C1 segment of cervical spinal cord (tissue), 14 donors: Measurements from ENCODE around the gene MUC5AC.
"Not testable (repeated sequence)": the region's sequence is repeated elsewhere in the genome, so short reads cannot be mapped to it uniquely, and the experiment has no call there.

Source experiments
- DNase-seq, 14 donors: peaks; one replicate each; lab custom pipeline; 2025; lab: John Stamatoyannopoulos, UW

The MUC5AC gene

DNA sequence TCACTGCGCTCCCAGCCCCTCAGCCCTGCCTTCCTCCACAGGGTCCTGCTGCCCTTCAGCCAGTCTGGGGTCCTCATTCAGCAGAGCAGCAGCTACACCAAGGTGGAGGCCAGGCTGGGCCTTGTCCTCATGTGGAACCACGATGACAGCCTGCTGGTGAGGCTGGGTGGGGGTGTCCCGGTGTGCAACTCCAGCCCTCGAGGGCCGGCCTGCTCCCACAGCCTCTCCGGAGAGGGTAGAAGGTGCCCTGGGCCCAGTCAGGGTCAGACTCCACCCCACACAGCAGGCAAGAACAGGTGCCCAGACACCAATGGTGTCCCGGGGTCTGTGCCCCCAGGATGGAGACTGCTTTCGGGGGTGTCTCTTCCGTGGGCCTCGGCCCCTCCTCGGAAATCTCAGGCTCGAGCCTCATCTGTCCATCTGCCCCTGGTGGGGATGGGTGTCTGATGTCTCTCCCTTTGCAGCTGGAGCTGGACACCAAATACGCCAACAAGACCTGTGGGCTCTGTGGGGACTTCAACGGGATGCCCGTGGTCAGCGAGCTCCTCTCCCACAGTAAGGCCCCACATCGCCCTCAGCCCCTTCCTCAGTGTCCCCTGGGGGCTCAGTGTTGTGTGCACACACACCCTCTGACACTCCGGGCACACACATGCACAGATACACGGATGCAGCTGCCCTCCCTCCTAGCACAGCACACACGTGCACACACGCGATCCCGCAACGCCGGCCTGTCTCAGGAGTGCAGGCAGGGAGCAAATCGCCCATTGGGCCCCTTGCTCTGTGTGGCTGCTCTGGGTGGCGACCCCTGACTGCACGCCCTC is 4.9 kb downstream of the MUC5AC start:
- DNase-seq: no peak

DNA sequence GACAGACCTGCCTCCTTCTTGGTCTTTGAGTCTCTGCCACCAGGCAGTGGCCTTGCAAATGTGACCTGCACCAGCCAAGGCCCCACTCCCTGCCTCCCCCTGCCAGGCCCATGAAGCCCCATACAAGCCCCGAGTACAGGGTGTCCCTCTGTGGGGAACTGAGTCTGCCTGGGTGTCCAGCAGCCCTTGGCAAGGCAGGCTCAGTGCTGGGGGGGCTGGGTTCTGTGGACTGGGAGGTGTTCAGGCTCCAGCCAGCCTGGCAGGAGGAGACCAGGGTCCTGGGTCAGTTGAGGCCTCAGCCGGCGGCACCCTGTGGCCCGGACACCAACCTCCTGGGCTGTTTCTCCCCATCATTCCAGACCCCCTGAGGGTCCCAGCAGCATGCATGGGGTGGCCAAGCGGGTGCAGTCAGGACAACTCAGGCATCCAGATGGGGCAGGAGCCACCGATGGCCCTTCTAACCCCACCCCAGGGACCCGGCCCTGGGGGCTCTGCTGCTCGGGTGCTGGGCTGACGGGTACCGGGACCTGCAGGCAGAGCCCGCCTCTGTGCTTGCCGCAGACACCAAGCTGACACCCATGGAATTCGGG is 5.7 kb downstream of the MUC5AC start:
- DNase-seq: no peak

DNA sequence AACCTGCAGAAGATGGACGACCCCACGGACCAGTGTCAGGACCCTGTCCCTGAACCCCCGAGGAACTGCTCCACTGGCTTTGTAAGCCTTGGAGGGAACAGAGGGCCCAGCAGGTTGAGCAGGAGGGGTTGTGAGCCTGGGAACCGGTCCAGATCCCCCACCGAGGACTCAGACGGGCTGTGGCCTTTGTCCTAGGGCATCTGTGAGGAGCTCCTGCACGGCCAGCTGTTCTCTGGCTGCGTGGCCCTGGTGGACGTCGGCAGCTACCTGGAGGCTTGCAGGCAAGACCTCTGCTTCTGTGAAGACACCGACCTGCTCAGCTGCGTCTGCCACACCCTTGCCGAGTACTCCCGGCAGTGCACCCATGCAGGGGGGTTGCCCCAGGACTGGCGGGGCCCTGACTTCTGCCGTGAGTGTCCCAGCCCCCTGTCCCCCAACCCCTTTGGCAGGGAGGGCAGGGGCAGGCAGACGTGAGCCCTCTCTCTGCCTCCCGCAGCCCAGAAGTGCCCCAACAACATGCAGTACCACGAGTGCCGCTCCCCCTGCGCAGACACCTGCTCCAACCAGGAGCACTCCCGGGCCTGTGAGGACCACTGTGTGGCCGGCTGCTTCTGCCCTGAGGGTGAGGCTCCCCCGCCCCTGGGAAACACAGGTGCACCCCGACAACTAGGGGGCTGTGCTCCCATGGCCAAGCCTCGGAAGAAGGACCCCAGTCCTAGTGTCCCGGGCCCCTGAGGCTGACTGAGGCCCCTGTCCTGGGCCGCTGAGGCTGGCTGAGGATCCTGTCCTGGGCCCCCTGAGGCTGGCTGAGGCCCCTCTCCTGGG is 6.4 kb downstream of the MUC5AC start:
- no peak for DNase-seq

DNA sequence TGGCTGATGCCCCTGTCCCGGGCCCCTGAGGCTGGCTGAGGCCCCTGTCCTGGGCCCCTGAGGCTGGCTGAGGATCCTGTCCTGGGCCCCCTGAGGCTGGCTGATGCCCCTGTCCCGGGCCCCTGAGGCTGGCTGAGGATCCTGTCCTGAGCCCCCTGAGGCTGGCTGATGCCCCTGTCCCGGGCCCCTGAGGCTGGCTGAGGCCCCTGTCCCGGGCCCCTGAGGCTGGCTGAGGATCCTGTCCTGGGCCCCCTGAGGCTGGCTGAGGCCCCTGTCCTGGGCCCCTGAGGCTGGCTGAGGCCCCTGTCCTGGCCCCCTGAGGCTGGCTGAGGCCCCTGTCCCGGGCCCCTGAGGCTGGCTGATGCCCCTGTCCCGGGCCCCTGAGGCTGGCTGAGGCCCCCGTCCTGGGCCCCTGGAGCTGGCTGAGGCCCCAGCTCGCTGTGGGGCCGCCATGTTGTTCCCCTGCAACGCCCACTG is 7.1 kb downstream of the MUC5AC start:
- DNase-seq: not testable (repeated sequence)

DNA sequence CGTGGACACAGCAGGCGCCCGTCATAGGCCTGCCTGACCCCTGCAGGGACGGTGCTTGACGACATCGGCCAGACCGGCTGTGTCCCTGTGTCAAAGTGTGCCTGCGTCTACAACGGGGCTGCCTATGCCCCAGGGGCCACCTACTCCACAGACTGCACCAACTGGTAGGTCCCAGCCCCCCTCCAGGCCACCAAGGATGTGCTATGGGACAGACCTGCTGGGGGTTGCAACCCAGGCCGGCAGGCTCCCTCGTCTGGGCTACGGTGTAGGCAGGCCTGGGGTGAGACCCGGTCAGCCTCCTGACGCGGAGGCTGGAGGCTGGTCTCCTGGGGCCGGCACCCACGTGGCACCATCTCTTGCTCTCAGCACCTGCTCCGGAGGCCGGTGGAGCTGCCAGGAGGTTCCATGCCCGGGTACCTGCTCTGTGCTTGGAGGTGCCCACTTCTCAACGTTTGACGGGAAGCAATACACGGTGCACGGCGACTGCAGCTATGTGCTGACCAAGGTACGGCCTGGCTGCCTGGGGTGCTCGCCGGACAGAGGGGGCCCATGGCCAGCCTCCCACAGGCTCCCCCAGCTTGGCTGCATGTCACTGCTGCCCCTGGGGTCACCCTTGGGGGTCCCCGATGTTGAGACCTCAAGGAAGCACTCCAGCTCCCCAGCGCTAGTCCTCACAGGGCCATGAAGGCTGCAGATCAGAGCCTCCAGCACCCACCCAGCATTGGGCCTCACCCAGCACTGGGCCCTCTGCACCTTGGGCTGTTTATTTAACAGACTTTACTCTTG is 7.7 kb downstream of the MUC5AC start:
- no peak for DNase-seq

DNA sequence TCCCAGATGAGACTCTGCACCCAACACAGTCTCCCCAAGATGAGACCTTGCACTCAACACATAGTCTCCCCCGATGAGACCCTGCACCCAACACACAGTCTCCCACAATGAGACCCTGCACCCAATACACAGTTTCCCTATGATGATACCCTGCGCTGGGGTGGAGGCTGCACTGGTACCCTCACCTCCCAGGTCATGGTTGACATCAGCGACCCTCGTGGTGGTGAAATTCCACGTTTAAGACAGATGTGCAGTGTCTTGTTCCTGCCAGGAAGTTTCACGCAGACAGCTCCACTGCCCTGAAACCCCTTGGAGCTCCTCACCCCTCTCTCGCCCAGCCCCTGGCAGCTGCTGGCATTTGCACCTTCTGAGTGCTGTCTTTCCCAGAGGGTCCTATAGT is 9.5 kb downstream of the MUC5AC start:
- DNase-seq: no peak

DNA sequence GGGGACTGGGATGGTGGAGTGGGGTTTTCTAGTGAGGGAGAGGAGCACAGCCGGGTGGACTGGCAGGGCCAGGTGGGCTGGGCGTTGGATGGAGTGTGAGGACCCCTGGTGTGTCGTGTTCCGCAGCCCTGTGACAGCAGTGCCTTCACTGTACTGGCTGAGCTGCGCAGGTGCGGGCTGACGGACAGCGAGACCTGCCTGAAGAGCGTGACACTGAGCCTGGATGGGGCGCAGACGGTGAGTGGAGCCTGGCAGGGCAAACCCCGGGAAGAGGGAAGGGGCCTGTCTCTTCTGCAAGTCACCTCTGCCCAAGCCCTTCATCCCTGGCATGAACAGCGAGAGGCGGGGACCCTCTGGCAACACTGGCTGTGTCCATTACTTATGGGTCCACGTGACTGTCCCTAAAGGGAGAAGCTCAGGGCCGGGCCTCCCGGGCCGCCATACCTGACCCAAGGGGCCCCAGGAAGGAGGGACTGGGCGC is 10.0 kb downstream of the MUC5AC start:
- no peak for DNase-seq

DNA sequence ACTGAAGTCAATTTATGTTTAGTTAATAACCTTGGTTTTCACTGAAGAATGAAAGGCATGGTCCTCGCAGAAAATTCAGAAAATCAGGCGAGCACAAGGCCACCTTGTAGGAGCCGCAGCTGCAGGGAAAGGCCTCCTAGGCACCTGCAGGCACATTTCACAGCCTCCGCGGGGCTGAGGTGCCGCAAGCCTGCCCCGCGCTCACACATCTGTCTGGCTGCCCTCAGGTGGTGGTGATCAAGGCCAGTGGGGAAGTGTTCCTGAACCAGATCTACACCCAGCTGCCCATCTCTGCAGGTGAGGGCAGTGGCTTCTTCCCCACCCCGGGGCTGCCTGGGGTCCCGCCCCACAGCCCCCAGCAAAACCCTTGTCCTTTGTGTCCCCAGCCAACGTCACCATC is 10.5 kb downstream of the MUC5AC start:
- no peak for DNase-seq

DNA sequence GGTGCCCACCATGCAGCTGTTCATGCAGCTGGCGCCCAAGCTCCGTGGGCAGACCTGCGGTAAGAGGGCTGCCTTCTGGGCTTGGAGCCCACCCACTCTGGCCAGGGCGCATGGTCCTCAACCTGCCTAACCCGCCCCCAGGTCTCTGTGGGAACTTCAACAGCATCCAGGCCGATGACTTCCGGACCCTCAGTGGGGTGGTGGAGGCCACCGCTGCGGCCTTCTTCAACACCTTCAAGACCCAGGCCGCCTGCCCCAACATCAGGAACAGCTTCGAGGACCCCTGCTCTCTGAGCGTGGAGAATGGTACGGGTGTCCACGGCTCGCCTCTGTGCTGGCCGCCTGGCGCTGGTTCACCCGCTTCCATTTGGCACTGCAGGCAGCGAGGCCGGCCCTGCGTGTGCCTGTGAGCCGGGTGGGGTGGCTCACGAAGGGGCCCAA is 11.0 kb downstream of the MUC5AC start:
- DNase-seq: no peak

DNA sequence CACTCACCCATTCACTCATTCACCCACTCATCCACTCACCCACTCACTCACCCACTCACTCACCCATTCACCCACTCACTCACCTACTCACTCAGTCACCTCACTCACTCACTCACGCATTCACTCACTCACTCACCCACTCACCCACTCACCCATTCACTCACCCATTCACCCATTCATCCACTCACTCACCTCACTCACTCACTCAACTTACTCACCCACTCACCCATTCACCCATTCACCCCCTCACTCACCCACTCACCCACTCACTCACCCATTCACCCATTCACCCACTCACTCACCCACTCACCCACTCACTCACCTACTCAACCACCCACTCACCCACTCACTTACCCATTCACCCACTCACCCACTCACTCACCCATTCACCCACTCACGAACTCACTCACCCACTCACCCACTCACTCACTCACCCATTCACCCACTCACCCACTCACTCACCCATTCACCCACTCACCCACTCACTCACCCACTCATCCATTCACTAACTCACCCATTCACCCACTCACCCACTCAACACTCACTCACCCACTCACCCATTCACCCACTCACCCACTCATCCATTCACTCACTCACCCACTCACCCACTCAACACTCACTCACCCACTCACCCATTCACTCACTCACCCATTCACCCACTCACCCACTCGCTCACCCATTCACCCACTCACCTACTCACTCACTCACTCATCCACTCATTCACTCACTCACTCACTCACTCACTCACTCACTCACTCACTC is 13.7 kb downstream of the MUC5AC start:
- DNase-seq: no peak

DNA sequence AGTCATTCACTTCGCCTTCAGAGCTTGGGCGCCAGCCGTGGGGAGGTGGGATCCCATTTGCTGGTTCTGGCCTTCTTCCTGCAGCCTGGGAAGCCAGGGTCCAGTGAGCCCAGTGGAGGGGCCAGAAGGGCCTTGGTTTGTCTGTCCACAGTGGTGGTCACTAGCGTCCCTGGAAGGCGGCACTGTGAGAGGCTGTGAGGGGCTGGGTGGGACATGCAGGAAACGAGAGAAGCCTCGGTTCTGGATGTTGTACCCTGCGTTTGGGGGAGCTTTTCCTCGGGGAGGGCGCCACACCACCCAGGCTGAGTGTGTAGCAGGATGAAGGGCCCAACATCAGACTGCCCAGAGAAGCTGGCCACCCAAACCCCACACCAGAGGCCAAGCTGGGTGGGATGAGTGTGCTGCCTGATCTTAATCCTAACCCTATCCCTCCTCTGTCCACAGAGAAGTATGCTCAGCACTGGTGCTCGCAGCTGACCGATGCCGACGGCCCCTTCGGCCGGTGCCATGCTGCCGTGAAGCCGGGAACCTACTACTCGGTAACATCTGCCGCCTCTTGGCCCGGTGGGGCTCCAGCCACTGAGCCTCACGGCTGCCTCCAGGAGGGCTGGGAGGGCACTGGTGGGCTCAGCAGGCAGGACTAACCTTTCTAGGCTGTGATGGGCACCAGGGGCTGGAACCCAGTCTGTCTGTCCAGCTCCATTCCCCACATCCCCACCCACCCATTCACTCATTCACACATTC is 14.4 kb downstream of the MUC5AC start:
- DNase-seq: no peak

DNA sequence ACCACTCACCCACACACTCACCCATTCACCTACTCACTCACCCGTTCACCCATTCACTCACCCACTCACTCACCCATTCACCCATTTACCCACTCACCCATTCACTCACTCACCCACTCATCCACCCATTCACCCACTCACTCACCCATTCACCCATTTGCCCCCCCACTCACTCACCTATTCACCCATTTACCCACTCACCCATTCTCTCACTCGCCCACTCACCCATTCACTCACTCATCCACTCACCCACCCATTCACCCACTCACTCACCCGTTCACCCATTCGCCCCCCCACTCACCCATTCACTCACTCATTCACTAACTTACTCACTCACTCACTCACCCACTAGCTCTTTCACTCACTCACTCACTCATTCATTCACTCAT is 15.0 kb downstream of the MUC5AC start:
- no peak for DNase-seq

DNA sequence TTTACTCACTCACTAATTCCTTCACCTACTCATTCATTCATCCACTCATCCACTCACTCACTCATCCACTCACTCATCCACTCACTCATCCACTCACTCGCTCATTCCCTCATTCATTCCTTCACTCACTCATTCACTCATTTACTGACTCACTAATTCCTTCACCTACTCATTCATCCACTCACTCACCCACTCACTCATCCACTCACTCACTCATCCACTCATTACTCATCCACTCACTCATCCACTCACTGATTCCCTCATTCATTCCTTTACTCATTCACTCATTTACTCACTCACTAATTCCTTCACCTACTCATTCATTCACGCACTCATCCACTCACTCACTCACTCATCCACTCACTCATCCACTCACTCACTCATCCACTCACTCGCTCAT is 15.6 kb downstream of the MUC5AC start:
- not testable (repeated sequence) for DNase-seq

DNA sequence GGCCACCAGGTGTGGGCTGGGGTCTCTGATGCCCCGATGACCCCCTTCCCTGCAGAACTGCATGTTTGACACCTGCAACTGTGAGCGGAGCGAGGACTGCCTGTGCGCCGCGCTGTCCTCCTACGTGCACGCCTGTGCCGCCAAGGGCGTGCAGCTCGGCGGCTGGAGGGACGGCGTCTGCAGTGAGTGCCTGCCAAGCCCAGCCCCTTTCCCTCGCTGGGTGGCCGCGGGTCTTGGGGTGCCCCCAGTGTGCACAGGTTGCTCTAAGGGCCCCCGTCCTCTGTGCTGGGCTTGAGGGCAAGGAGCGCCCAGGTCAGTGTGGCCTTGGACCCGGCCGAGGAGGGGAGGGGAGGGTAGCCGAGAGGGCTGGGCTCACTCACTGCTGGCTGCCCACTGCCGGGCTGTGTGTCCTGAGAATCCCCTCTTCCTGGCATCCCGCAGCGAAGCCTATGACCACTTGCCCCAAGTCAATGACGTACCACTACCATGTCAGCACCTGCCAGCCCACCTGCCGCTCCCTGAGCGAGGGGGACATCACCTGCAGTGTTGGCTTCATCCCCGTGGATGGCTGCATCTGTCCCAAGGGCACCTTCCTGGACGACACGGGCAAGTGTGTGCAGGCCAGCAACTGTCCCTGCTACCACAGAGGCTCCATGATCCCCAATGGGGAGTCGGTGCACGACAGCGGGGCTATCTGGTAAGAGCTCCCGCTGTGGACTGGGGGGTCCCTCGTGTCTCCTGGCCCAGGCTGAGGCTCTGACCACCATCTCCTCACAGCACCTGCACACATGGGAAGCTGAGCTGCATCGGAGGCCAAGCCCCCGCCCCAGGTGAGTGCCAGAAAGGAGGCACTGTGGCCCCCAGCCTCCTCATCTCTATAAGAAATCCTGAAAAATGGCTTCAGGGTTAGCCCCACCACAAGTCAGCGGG is 17.0 kb downstream of the MUC5AC start:
- no peak for DNase-seq

DNA sequence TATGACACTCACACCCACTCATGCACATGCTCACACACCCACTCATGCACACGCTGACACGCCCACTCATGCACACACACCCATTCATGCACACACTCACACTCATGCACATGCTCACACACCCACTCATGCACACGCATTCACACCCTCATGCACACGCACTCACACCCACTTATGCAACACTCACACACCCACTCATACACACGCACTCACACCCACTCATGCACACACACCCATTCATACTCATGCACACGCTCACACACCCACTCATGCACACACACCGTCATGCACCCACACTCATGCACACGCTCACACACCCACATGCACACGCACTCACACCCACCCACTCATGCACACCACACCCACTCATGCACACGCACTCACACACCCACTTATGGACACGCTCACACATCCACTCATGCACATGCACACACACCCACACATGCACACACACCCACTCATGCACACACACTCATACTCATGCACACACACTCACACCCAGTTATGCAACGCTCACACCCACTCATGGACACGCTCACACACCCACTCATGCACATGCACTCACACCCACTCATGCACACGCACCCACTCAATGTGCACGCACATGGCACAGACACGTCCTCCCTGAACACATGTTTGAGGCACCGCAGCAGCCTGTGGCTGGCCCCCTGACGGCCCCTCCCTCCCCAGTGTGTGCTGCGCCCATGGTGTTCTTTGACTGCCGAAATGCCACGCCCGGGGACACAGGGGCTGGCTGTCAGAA is 17.9 kb downstream of the MUC5AC start:
- DNase-seq: no peak

DNA sequence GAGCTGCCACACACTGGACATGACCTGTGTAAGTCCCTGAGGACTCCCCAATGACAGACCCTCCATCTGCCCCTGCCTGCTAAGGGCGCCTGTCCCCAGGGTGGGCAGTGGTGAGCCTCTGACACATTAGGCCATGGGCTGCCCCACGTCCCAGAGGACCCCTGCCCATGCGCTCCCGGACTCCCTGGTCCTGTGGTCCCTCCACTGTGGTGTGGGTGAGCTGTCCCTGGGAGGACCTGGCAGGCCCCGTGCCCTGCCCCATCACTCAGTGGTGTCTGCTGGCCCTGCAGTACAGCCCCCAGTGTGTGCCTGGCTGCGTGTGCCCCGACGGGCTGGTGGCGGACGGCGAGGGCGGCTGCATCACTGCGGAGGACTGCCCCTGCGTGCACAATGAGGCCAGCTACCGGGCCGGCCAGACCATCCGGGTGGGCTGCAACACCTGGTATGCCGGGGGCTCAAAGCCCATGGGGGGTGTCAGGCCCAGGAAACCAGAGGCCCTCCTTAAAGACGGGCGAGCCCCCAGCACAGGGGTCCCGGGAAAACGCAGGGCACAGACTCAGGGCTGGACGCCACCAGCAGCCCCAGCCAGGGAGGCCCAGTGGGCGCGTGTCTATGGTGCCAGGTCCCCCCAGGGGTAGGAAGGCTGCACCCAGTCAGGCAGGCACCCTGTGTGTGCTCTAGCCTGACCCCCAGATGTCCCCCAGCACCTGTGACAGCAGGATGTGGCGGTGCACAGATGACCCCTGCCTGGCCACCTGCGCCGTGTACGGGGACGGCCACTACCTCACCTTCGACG is 18.7 kb downstream of the MUC5AC start:
- DNase-seq: no peak
